HFF-Myc (cell line): ENCODE results near the gene ENKD1.

ENCODE experiments used
- DNase-seq: peaks from one replicate; pipeline ENCODE4 v3.0.0-alpha.2; 2011; ENCODE audit warnings: low read depth; ENCODE audit errors: extremely low read depth
- H3K4me3 ChIP-seq: replicated peaks from 2 replicates; pipeline ENCODE4 v1.5.1; 2011; ENCODE audit warnings: low read depth, mild to moderate bottlenecking, control low read depth, low read length
- CTCF ChIP-seq: IDR thresholded peaks from 2 replicates; pipeline ENCODE4 v1.5.1; 2012; ENCODE audit warnings: mild to moderate bottlenecking, low read depth, low read length, control low read depth; ENCODE audit errors: missing control alignments

The ENKD1 gene

GRCh38 chr16:67651039-67651438 is 15.5 kb downstream of the ENKD1 start:
- no peak for TF ChIP-seq CTCF
- DNase-seq: no peak
- H3K4me3 ChIP-seq: no peak overlapping the region

GRCh38 chr16:67650023-67650422 is 16.5 kb downstream of the ENKD1 start:
- no peak for TF ChIP-seq CTCF
- no peak for DNase-seq

GRCh38 chr16:67649494-67649931 is 17.0 kb downstream of the ENKD1 start:
- DNase-seq: no peak
- no peak overlapping the region for H3K4me3 ChIP-seq
- no peak for TF ChIP-seq CTCF

More at GRCh38 chr16:67650023-67650422, 16.5 kb downstream of the ENKD1 start:
- no peak overlapping the region for H3K4me3 ChIP-seq

- no peak overlapping the region for H3K4me3 ChIP-seq
- TF ChIP-seq CTCF: no peak
- DNase-seq: no peak
These were observed 17.7 kb downstream of the ENKD1 start for GRCh38 chr16:67648764-67649407.

- no peak for TF ChIP-seq CTCF
- no peak for DNase-seq
- H3K4me3 ChIP-seq: no peak overlapping the region
These were observed 18.3 kb downstream of the ENKD1 start for GRCh38 chr16:67648088-67648763.

- H3K4me3 ChIP-seq: no peak overlapping the region
- no peak for TF ChIP-seq CTCF
These were observed 18.9 kb downstream of the ENKD1 start for GRCh38 chr16:67647681-67648080.

More at GRCh38 chr16:67647681-67648080, 18.9 kb downstream of the ENKD1 start:
- DNase-seq: no peak
